ENCODE data around the gene PLCH1. TPM values are rescaled to one million over a fixed set of nuclear protein-coding genes. Genes with fewer than 3 reads are reported as not detected.

Gene PLCH1
- total RNA-seq, 2 experiments from 2014 or later = 0.03 to 0.20 TPM

- ChIA-PET POLR2A (no interaction called here), CTCF (no interaction called here)
- Histone ChIP-seq H3K27ac (ENCODE audit: low read depth in 1 of 2, low read length in 2 of 2) (no peak overlapping the region), H3K9me3 (ENCODE audit: control insufficient read depth in 1 of 2, insufficient read depth in 1 of 2, low read length in 2 of 2) (no peaks in the 10 kb centered on the region), H3K4me1 (ENCODE audit: insufficient read depth, low read length) (no peaks in the 10 kb centered on the region), H3K27me3 (ENCODE audit: control insufficient read depth in 1 of 2, insufficient read depth in 2 of 2, low read length in 2 of 2) (peaks cover 0 to 3% of the 10 kb centered on the region in 2 experiments), H3K4me3 (ENCODE audit: low read length) (no peak overlapping the region), H3K36me3 (ENCODE audit: insufficient read depth, low read length) (no peaks in the 10 kb centered on the region)
- Mint-ChIP-seq H3K36me3 (ENCODE audit: low read depth) (no peaks in the 10 kb centered on the region), H3K27me3 (peaks cover 4% of the 10 kb centered on the region), H3K9me3 (no peaks in the 10 kb centered on the region), H3K4me1 (ENCODE audit: low read depth) (no peaks in the 10 kb centered on the region), H3K4me3 (no peak overlapping the region), H3K27ac (no peak overlapping the region)
- ATAC-seq (ENCODE audit: poor library complexity) = no peak
- intact Hi-C loops (cut with DNase I, micrococcal nuclease) = no loop called here
- DNase-seq = no peak
- no peak for TF ChIP-seq CTCF (IDR thresholded peaks at IDR 0.05)
These were observed 56.4 kb downstream of the PLCH1 start for GRCh38 chr3:155688481-155688880.

- H3K9me3 Mint-ChIP-seq = no peaks in the 10 kb centered on the region
- no peaks in the 10 kb centered on the region for H3K27me3 Mint-ChIP-seq
- Histone ChIP-seq H3K4me3 (ENCODE audit: low read length) (no peak overlapping the region), H3K9me3 (ENCODE audit: control insufficient read depth in 1 of 2, insufficient read depth in 1 of 2, low read length in 2 of 2) (no peaks in the 10 kb centered on the region), H3K4me1 (ENCODE audit: insufficient read depth, low read length) (no peaks in the 10 kb centered on the region), H3K27ac (ENCODE audit: low read depth in 1 of 2, low read length in 2 of 2) (no peak overlapping the region), H3K36me3 (ENCODE audit: insufficient read depth, low read length) (no peaks in the 10 kb centered on the region), H3K27me3 (ENCODE audit: control insufficient read depth in 1 of 2, insufficient read depth in 2 of 2, low read length in 2 of 2) (peaks cover 0 to 3% of the 10 kb centered on the region in 2 experiments)
- H3K4me1 Mint-ChIP-seq (ENCODE audit: low read depth) = no peaks in the 10 kb centered on the region
- intact Hi-C loops (cut with DNase I, micrococcal nuclease) = no loop called here
- ATAC-seq (ENCODE audit: poor library complexity) (no peak), DNase-seq (no peak)
- no peak overlapping the region for H3K27ac Mint-ChIP-seq
- H3K4me3 Mint-ChIP-seq = no peak overlapping the region
- no peaks in the 10 kb centered on the region for H3K36me3 Mint-ChIP-seq (ENCODE audit: low read depth)
- TF ChIP-seq CTCF (IDR thresholded peaks at IDR 0.05) = no peak
- ChIA-PET POLR2A (no interaction called here), CTCF (no interaction called here)
These were observed 61.5 kb downstream of the PLCH1 start for GRCh38 chr3:155683344-155683720.

- ChIA-PET CTCF (interaction anchor here (1.3 kb wide), 1 partner anchor 17 kb away, joined by 3 read pairs; no protein-coding TSS in a partner anchor), POLR2A (no interaction called here)
These were observed 62.2 kb downstream of the PLCH1 start for GRCh38 chr3:155682426-155683343.

More at GRCh38 chr3:155682426-155683343, 62.2 kb downstream of the PLCH1 start:
- TF ChIP-seq CTCF (IDR thresholded peaks at IDR 0.05) = no peak
- no peak for DNase-seq
- Histone ChIP-seq H3K4me1 (ENCODE audit: insufficient read depth, low read length) (no peaks in the 10 kb centered on the region), H3K27ac (ENCODE audit: low read depth in 1 of 2, low read length in 2 of 2) (no peak overlapping the region), H3K27me3 (ENCODE audit: control insufficient read depth in 1 of 2, insufficient read depth in 2 of 2, low read length in 2 of 2) (peaks cover 0 to 3% of the 10 kb centered on the region in 2 experiments), H3K4me3 (ENCODE audit: low read length) (no peak overlapping the region), H3K9me3 (ENCODE audit: control insufficient read depth in 1 of 2, insufficient read depth in 1 of 2, low read length in 2 of 2) (no peaks in the 10 kb centered on the region), H3K36me3 (ENCODE audit: insufficient read depth, low read length) (no peaks in the 10 kb centered on the region)
- no peak overlapping the region for H3K4me3 Mint-ChIP-seq
- intact Hi-C loops (cut with DNase I, micrococcal nuclease) = no loop called here
- no peaks in the 10 kb centered on the region for H3K27me3 Mint-ChIP-seq
- H3K27ac Mint-ChIP-seq = no peak overlapping the region
- no peaks in the 10 kb centered on the region for H3K4me1 Mint-ChIP-seq (ENCODE audit: low read depth)
- no peak for ATAC-seq (ENCODE audit: poor library complexity)
- H3K9me3 Mint-ChIP-seq = no peaks in the 10 kb centered on the region
- no peaks in the 10 kb centered on the region for H3K36me3 Mint-ChIP-seq (ENCODE audit: low read depth)

Data from CD4-positive, alpha-beta T cell (primary cell).